Activated CD4-positive, alpha-beta T cell treated with anti-CD3 and anti-CD28 coated beads, Interleukin-2, Interleukin-6, amounts not matched to agents 100 ng/mL and 50 ng/mL, durations not matched to agents 16 hours and 8 hours (primary cell): ENCODE measurements around the gene KIRREL1.
A peak's percentile ranks its signal among the peaks of the same experiment; 100 is the strongest.

Experiments
- DNase-seq: peaks from one replicate; pipeline ENCODE4 v3.0.0-alpha.2; 2020

The KIRREL1 gene

DNA sequence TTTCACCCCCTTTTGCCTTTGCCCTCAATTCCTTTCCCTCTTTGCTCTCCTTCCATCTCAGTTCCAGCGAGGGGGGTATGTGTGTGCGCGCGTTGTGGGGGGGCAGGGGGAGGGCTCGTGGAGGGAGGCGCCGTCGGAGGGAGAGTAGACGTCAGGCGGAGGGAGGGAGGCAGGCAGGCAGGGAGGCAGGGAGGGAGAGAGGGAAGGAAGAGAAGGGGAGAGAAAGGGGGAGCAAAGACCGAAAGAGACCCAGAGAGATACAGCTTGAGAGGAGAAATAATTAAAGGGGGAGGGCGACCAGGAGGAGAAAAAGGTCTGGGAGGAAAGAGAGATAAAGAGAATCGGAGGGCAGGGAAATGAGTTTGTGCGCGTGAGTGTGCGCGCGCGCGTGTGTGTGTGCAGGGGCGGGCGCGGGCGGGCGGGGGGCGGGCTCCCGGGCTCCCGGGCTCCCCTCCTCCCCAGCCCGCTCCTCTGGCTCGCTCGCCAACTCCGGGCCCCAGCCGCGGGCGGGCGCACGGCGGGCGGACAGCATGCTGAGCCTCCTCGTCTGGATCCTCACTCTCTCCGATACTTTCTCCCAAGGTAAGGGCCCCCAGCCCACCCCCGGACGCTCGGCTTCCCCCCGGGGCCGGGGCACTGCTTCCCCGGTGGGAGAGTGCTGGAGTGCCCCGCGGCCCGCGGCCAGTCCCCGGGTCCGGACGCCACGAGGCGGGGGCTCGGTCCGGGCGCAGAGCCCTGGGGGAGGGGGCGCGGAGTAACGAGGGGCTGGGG, at the start of gene KIRREL1:
Gene KIRREL1 (plus strand): TSS at position 499 of the 771 bp plus-strand sequence. CDS start 32 bp downstream, at position 531.
- no peak for DNase-seq

DNA sequence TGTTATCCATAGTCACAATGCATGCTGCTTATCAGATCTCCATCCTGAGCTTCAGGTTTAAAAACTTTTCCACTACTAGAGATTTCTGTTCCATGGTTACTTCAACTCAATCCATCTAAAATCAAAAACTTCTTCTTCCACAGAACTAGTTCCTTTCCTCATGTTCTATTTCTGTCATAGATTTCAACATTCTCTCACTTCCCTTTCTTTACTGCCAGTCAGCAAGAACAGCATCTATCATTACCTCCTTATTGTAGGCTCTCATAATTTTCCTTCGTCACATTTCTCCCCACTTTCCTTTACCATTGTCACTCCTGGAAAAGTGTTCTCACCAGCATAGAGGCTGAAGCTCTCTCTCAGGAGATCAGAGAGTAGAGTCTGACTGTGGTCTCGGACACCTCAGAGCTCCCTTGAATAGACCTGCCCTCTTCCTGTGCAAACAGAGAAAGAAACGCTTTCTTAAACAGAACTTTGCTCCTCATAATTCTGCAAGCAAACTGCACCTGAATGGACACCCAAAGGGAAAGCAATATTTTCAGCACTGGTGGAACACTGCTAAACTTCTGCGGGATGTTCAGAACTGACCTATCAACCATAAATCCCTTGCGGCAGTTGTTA, 48.7 kb upstream of the KIRREL1 start:
- DNase-seq: no peak

DNA sequence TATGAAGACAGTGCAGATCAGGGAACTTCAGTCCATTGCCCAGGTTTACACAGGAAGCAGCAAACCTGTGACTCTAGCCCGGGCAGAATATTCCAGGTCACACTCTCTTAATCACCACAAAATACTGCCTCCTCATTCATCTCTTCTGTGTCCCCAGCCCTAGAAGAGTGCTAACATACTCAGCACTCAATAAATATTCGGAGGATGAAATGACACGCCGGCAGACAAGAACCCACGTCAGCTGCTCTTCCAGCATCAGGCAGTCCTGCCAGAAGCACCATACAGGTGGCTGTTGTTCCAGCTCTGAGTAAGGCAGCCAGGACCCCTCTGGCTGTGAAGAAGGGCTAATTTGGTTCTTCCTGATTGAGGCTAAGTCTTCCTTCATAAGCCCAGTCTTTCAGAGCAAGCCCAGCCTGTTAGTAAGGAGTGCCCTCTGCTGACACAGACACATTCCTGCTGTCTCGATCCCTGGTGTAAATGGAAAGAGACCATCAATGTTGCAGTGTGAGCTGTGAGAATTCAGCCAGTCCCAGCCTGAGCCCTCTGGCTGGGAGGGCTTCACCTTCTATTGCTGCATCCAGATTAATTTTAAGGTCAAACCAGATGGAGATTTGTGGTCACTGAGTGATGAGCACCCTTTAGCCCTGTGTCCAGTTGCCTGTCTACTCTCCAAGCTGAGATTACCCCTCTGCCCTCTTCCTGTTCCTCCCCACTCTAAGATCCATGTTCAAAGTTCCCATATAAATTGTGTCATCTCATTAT, 45.0 kb upstream of the KIRREL1 start:
- DNase-seq: peak; percentile 5

DNA sequence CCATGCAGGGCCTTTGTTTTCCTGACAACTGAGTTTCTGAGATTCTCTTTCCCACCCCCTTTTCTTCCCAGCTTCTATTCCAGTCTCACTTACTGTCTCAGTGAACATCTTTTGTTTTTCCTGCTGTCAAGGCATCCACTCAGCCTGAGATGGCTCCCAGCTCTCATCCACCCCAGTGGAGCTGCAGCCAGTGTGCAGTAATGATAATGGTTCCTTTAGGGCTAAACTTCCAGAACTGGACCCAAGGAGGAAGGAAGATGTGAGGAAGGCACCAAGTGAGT, 44.4 kb upstream of the KIRREL1 start:
- DNase-seq: no peak

DNA sequence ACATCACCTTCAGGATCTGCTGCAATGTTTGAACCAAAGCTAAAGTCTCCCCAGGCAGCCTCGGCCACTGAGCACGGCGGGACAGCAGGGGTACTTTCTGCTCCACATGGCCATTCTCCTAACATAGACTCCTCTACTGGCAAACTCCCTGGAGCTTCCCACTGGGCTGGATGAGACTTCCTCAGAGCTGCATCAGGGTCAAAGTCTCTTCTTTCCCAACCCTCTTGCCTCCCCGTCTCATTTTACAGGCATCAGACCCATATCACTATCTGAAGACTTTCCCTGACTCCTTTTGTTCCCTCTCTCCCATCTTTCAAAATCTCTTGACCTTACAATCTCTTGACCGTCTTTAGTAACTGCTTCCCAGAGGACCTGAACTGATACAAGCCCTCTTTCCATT, 42.2 kb upstream of the KIRREL1 start:
- DNase-seq: no peak

DNA sequence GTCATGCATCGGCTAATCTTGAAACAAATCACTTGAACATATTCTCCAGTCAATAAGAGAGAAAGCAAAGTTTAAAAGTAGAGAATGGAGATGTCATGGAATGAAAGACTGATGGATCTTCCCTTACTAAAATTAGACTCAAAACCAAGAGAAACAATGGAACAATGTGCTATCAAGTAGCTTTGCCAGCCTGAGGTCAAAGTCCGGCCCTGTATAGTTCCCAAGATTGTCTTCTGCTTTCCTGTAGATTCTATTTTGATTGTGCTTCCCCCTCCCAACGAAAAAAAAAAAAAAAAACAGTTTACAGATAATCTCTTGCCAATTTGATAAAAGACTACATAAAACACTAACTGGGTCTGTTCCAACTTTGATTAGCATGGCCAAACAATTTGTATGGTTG, 40.8 kb upstream of the KIRREL1 start:
- no peak for DNase-seq

DNA sequence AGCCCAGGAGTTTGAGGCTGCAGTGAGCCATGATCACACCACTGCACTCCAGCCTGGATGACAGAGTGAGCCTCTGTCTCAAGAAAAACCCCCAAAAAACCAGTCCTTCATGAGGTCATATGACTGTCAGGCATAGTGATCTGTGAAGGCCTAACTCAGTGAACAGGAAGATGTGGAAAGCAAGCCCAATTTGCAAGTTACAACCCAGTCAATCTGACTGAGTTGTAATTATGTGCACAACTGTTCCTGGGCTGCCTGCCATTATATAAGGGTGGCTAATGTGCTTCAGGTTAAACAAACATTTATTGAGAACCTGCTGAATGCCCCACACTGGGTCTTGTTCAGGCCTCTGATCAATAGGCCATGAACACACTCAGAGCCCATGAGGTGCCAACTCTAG, 38.2 kb upstream of the KIRREL1 start:
- no peak for DNase-seq

DNA sequence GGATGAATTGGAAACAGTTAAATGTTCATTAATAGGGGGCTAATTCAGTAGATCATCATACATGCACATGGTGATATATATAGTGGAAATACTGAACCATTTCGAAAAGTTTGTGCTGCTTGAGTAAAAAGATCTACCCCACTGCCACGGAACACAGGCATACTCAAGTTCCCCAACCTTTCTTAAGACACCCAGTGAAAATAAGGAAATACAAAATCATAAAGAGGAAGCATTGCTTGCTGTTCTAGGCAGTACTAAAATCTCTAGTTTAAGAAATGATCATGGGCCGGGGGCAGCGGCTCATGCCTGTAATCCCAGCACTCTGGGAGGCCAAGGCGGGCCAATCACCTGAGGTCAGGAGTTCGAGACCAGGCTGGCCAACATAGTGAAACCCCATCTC, 37.6 kb upstream of the KIRREL1 start:
- DNase-seq: no peak

DNA sequence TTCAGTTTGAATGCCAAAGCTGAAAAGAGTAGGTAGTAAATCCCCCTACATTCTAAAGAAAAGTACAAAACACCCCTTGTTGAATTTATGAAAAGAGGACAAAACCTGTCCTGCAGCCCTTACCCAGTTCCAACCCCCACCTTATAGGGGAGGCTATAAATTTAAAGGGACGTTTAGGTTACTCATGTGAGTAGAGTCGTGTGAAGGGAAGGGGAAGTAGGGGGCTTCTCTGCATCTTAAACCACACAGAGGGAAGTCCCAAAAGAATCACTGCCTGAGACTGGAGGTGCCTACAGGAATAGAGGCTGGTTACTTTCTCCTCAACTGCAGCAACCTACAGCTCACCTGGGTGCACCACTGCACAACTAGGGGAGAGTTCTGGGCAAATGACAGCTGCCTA, 36.7 kb upstream of the KIRREL1 start:
- DNase-seq: no peak

DNA sequence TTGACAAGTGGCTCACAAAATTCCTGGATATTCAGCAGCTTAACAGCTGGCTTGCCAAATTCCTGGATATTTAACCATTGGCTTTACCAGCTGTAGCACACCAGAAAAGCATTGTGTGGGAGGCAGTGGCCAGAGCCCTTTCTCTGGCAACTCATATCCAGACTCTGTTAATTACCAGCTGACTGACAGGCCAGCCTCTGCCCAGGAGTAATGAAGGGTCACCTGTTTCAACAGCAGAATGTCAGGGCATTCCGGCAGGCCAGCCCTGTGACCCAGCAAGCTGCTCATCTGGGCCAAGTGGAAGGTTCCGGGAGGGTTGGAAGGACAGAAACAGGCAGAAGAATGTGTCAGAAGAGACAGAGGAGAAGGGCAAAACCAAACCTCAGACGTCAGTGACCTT, 35.2 kb upstream of the KIRREL1 start:
- DNase-seq: no peak

DNA sequence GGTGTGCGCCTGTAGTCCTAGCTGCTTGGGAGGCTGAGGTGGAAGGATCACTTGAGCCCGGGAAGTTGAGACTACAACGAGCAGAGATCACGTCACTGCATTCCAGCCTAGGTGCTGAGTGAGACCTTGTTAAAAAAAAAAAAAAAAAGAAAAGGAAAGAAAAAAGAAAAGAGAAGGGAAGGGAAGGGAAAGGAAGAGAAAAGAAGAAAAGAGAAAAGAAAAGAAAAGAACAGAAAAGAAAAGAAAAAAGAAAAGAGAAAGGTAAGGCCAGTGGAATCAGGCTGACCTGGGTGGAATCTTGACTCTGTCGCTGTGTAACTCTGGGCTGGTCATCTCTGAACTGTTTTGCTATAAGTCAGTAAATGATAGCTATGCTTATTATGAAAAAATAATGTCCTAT, 33.7 kb upstream of the KIRREL1 start:
- no peak for DNase-seq

DNA sequence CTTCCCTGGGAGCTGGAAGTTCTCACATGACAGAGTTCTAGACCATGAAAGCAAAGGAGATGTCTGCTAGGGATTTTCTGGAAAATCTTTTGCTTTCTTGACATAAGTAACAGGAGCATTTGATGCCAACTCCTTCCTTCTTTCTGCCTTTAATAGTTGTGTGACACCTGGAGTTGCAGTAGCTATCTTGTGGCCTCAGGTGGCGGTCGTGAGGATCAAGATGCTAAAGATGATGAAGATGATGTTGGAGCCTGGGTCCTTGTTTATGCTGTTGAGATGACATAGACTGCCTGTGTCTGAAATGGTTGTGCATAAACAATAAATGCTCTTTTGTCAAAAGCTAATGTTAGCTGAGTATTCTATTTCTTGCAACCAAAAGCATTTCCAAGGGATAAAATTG, 32.7 kb upstream of the KIRREL1 start:
- DNase-seq: no peak

DNA sequence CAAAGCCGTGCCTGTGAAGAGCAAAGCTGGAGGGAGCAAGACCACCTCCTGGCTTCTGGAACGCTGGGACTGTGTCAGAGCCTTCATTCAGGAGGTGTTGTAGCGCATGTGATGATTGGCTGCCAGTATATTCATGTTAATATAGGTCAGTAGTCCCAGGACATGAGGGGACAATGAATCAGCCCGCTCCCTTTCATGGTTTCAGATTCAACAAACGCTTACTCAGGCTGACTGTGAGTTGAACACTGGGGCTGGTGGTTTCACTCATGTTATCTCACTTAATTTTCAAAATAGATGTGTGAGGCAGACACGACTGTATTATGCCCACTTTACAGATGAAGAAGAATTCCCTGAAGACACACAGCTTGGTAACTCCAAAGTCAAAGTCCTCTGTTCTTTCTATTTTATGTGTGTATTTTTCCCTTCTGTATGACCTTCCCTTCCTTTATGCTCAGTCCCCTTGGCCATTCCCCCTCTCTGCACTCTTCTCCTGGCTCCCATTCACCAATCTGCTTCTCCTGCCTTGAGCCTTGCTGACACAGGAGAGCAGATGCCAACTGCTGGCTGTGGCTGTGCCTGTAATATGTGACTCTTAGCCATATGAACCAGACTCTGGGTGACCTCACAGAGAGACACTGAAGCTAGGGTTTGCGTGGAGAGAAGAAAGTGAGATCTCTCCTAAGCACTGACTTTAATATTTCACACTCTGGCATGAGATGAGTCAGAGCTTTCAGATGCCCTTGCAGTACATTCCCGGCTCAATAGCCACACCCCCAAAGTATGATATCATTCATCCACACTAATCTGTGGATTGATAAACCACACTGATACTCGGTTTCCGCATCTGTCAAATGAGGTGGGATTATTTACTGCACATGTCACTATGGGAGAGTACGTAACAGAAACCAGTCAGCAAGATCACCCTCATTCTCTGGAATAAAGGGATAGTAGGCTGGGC, 31.4 kb upstream of the KIRREL1 start:
- DNase-seq: peak; percentile 65

DNA sequence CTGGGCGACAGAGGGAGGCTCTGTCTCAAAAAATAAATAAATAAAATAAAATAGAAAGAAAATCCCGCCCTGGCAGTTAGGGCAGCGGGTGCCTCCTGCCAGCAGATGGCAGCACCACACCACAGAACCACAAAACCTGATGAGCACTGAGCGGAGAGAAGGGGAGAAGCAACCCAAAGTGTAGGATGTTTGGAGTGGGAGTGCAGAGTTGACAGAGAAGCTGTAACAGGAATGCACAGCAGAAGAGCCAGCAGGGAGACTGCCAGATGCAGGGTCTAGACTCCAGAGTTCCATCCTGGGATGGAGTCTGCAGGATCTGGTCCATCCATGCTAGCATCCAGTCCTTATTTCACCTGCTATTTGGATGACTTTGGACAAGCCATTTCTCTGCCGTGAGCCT, 29.7 kb upstream of the KIRREL1 start:
- DNase-seq: peak; percentile 68

DNA sequence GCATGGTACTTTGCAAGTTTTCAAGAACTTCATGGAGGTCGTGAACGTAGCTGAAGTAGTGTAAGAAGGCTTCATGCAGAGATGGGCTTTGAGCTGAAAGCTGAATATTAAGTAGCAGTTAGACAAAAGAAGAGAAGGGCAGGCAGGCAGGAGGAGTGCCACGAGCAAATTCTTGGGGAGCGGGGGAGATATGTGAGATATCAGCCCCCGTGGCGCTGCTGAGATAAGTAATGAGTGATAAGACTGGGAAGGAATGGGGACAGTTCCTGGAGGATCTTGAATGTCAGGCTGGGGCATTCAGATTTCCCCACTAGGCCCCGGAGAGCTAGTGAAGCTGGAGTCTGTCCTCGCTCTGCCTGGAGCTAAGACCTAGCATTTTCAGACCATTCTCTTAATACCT, 27.9 kb upstream of the KIRREL1 start:
- DNase-seq: no peak

DNA sequence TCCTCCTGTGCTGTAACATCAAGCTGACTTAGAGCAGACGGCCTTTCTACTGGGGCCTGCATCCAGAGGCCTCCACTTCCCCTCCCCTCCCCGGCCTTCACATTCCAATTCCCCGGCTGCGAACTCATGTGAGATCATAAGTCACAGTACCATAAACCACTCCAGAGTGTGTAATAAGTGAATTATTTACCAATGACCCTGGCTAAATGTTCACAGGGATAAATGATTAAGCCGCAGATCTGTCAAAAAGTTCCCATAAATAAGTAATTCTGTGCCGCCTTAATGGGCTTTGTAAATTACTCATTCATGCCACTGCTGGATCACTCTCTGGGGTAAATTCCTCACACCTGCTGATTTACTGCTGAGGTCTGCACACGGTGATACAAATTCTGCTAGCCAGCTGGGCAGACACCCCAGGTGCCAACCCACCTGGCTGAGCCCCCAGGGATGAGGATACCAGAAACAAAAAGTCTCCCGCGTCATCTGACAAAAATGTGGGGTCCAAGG, 27.4 kb upstream of the KIRREL1 start:
- DNase-seq: no peak

DNA sequence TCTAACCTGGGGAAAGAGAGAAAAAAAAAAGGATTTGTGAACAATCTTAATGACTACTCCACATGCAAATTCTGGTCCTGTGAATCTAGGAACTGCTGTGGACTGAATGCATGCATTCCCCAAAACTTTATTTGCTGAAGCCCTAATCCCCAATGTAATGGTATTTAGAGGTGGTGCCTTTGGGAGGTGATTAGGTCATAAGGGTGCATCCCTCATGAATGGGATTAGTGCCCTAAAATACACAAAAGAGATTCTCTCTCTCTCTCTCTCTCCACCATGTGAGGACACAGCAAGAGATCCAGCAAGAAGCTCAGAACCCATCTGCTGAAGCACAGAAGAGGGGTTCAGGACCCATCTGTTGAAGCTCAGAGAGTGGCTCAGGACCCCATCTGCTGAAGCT, 26.2 kb upstream of the KIRREL1 start:
- no peak for DNase-seq

DNA sequence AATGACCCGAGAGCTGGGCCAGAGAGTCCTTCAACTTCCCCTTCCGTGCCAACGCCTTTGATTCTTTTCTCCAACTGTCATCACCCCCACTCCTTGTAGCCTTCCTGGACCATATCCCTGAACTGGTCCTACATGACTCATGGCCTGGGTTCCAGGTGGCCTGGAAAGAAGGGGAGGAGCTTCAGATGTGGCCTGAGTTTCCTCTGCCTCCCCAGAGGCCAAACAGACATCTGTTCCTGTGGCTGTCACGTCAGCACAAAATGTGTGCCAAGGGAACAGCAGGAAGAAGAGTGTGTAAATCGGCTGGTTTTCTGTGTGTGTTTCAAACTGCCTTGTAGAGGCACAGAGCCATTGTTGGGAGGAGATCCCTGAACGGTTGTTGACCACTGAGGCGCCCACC, 24.9 kb upstream of the KIRREL1 start:
- DNase-seq: no peak

DNA sequence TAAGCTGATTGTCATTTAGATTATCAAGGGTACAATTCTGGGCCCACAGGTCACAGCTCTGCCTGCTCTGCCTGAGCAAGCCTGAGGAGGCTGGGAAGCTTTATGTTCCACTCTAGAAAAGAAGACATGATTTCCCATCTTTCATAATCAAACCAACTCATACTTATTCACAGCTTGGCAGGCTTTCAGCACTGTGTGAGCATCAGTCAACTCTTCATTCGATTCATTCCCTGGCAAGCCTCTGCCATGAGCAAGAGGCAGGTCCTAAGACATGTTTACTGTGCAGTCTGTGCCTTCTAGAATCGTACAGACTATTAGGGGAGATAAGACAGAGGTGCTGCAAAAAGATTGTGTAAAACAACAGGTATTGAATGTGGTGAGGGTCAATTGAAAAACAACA, 24.5 kb upstream of the KIRREL1 start:
- no peak for DNase-seq

DNA sequence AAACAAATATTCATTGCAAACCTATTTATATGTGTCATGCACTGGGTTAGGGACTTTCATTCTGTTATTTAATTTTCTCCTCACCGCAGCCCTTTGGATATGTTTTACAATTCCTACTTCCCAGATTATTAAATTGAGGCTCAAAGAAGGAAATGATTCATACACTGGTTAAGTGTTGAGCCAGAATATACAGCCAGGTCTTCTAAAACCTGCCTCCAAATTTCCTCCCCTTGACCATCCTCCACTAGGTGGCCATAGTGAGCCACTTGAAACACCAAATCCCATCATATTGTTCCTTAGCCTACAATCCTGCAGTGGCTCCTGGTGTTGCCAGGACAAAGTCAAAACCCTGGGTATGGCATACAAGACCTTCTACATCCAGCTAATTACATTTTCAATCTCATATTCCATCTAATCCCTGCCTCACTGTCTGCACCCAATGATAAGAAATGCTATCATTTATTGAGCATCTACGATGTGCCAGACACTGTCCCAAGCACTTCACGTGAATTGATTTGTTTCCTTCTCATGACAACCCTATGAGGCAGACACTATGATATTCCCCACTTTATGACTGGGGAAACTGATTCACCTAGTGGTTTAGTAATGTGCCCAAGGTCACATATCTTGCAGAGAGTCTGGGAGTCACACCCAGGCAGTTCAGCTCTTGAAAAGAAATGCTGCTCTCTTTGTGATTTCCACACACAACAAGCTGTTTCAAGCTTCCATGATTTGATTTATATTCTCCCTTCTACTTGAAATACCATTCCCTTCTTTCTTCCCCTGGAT, 23.6 kb upstream of the KIRREL1 start:
- peak; percentile 8 for DNase-seq

DNA sequence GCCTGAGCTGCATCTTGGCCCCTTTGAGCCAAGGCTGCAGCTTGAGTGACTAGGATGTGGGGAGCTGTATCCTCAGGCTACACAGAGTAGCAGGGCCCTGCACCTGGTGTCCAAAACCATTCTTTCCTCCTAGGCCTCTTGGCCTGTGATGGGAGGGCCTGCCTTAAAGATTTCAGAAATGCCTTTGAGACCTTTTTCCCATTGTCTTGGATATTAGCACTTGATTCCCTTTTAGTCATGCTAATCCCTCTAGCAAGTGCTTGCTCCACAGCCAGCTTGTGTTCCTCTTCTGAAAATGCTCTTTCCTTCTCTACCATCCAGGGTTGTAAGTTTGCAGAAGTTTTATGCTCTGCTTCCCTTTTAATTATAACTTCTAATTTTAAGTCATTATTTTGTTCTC, 21.7 kb upstream of the KIRREL1 start:
- no peak for DNase-seq
